GM12878 (cell line): ENCODE data around the gene RXYLT1. TPM values are rescaled to one million over a fixed set of nuclear protein-coding genes. Genes with fewer than 3 reads are reported as not detected.

Experiments used
- ATAC-seq: fragments of 200-7000 bp; cut with Tn5 transposase; 3 replicates; pipeline ENCODE4 v1.9.1; 2020; ENCODE audit warnings: mild to moderate bottlenecking, moderate library complexity
- BruUV-seq: library from RNA; stranded (reverse); fragments of 400-500 nt; replicated peaks from 2 replicates; lab custom pipeline; 2021; lab: Mats Ljungman, UMichigan
- CTCF ChIA-PET: fragments of 300-600 bp; sonication (Branson Sonifier 250); formaldehyde crosslinking; extraction: SDS; loops from one replicate; lab custom pipeline; 2021; ENCODE audit warnings: inconsistent platforms; lab: Yijun Ruan, JAX
- POLR2A ChIA-PET: fragments of 350-600 bp; formaldehyde crosslinking; extraction: SDS; loops from one replicate; lab custom pipeline; 2021; ENCODE audit warnings: inconsistent platforms; lab: Charles Lee
- RAD21 ChIA-PET: fragments of 300-600 bp; sonication (Branson Sonifier 250); formaldehyde crosslinking; loops from one replicate; lab custom pipeline; 2023; ENCODE audit warnings: antibody characterized with exemption; ENCODE audit not compliant: unreplicated experiment; lab: Charles Lee
- SMC1A ChIA-PET: fragments of 300-600 bp; sonication (Branson Sonifier 250); formaldehyde crosslinking; loops from one replicate; lab custom pipeline; 2023; ENCODE audit not compliant: unreplicated experiment, uncharacterized antibody; lab: Charles Lee
- DNase-seq: peaks from one replicate; pipeline ENCODE4 v3.0.0-alpha.2; 2011; ENCODE audit warnings: low read depth, low spot score
- FAIRE-seq: peaks from 3 replicates; lab custom pipeline; 2011; peaks lifted over from hg19 to GRCh38; lab: Jason Lieb, UNC
- H2AFZ ChIP-seq: 2 replicates; pipeline ENCODE4 v1.6.0; 2011; ENCODE audit warnings: low read depth, low read length, control low read depth; ENCODE audit not compliant: control insufficient read depth
- H3K27ac ChIP-seq: 2 replicates; pipeline ENCODE4 v1.5.1; 2011; ENCODE audit warnings: control low read depth; ENCODE audit not compliant: control insufficient read depth, insufficient read depth
- H3K27me3 ChIP-seq, 2 experiments: replicated peaks in 1 of 2; 2 replicates each; pipeline versions ENCODE4 v1.6.0 to v1.6.1; 2011; ENCODE audit warnings: low read length in 1 of 2; ENCODE audit not compliant: control insufficient read depth in 2 of 2, insufficient read depth in 2 of 2
- H3K36me3 ChIP-seq, 2 experiments: 2 replicates each; pipeline ENCODE4 v1.5.1; 2011; ENCODE audit warnings: low read length in 1 of 2; ENCODE audit not compliant: control insufficient read depth in 2 of 2, insufficient read depth in 2 of 2
- H3K4me1 ChIP-seq: 2 replicates; pipeline ENCODE4 v1.6.1; 2011; ENCODE audit warnings: mild to moderate bottlenecking, low read length, moderate library complexity, mixed read lengths; ENCODE audit not compliant: control insufficient read depth, insufficient read depth
- H3K4me2 ChIP-seq: 2 replicates; pipeline ENCODE4 v1.6.0; 2011; ENCODE audit warnings: control low read depth; ENCODE audit not compliant: control insufficient read depth, insufficient read depth
- H3K4me3 ChIP-seq: fragments of 200-600 bp; sonication (generic); 2 replicates; pipeline ENCODE4 v1.5.1; 2016
- H3K79me2 ChIP-seq: 2 replicates; pipeline ENCODE4 v1.6.0; 2011; ENCODE audit warnings: low read length; ENCODE audit not compliant: control insufficient read depth, insufficient read depth
- H3K9ac ChIP-seq: 2 replicates; pipeline ENCODE4 v1.8.0; 2011; ENCODE audit warnings: low read length, control low read depth, mixed read lengths; ENCODE audit not compliant: control insufficient read depth, insufficient read depth
- H3K9me3 ChIP-seq: replicated peaks from 3 replicates; pipeline ENCODE4 v1.5.1; 2011; ENCODE audit warnings: mild to moderate bottlenecking, low read length; ENCODE audit not compliant: control insufficient read depth, insufficient read depth
- H4K20me1 ChIP-seq: 2 replicates; pipeline ENCODE4 v1.6.0; 2011; ENCODE audit not compliant: control insufficient read depth, insufficient read depth
- ATF2 ChIP-seq: IDR thresholded peaks from 2 replicates; pipeline ENCODE4 v1.6.1; 2012; ENCODE audit warnings: low read length, inconsistent platforms
- CEBPZ ChIP-seq: fragments of 150-350 bp; IDR thresholded peaks from 2 replicates; pipeline ENCODE4 v1.6.1; 2016; ENCODE audit warnings: low read depth, low read length
- CHD1 ChIP-seq: IDR thresholded peaks from 2 replicates; pipeline ENCODE4 v1.6.1; 2012; ENCODE audit warnings: low read depth, low read length, improper control_type of control experiment
- CHD2 ChIP-seq: IDR thresholded peaks from 2 replicates; pipeline ENCODE4 v1.6.1; 2011; ENCODE audit warnings: low read depth, low read length, improper control_type of control experiment, borderline replicate concordance
- CREB1 ChIP-seq: IDR thresholded peaks from 2 replicates; pipeline ENCODE4 v1.6.1; 2012; ENCODE audit warnings: low read depth, mild to moderate bottlenecking, inconsistent platforms
- HDAC2 ChIP-seq: fragments of 200-600 bp; sonication (generic); IDR thresholded peaks from 2 replicates; pipeline ENCODE4 v1.6.1; 2017
- HDAC6 ChIP-seq: fragments of 200-600 bp; sonication (generic); IDR thresholded peaks from one replicate; pipeline ENCODE4 v1.8.0; 2017; ENCODE audit warnings: antibody characterized with exemption; ENCODE audit not compliant: unreplicated experiment
- MEF2A ChIP-seq: IDR thresholded peaks from 2 replicates; pipeline ENCODE4 v1.6.1; 2011; ENCODE audit warnings: low read depth, mild to moderate bottlenecking, low read length, moderate library complexity; ENCODE audit not compliant: insufficient read depth
- NFYB ChIP-seq: IDR thresholded peaks from 2 replicates; pipeline ENCODE4 v1.6.1; 2011; ENCODE audit warnings: low read depth, mild to moderate bottlenecking, low read length, improper control_type of control experiment, moderate library complexity; ENCODE audit not compliant: insufficient read depth
- POLR2A ChIP-seq: IDR thresholded peaks from 2 replicates; pipeline ENCODE4 v1.6.1; 2011; ENCODE audit warnings: low read depth, mild to moderate bottlenecking, low read length
- RELB ChIP-seq: fragments of 450-650 bp; IDR thresholded peaks from 2 replicates; pipeline ENCODE4 v1.6.1; 2017; ENCODE audit warnings: low read depth, mild to moderate bottlenecking, moderate library complexity
- SKIL ChIP-seq: fragments of 450-650 bp; IDR thresholded peaks from 2 replicates; pipeline ENCODE4 v1.6.1; 2017; ENCODE audit warnings: mild to moderate bottlenecking, low read depth, inconsistent platforms; ENCODE audit not compliant: poor library complexity, severe bottlenecking
- SMAD5 ChIP-seq: IDR thresholded peaks from 2 replicates; pipeline ENCODE4 v1.6.1; 2016; ENCODE audit warnings: antibody characterized with exemption, low read depth
- WGBS: methylation state at CpG from one replicate; pipeline ENCODE4 v1.1.6; 2016; ENCODE audit warnings: low lambda C conversion rate; ENCODE audit not compliant: insufficient replicate concordance, insufficient coverage; ENCODE audit errors: missing lambda C conversion rate; 5-methylcytosine and 5-hydroxymethylcytosine counted together
- in situ Hi-C: fragments of 300-500 bp; cut with MboI; formaldehyde crosslinking; loops from 9 replicates; pipeline ENCODE4 v1.14.3; 2018; ENCODE audit warnings: mixed read lengths
- intact Hi-C: fragments of 100-400 bp; cut with micrococcal nuclease; formaldehyde crosslinking; loops from one replicate; pipeline ENCODE4 v1.14.2; 2022; ENCODE audit not compliant: unreplicated experiment
- polyA plus RNA-seq, 11 experiments: library from polyadenylated mRNA; depleted of rRNA in 4 of 11; unstranded in 6 of 11; stranded (reverse) in 5 of 11; fragments of >200 nt; fragmentation: Nextera tagmentation in 4 of 11; fragmentation: Illumina TruSeq in 1 of 11; extraction: Ambion mirVana in 4 of 11; extraction: Trizol in 1 of 11; gene quantifications; 1 replicate in 1 of 11; 2 replicates in 10 of 11; pipeline versions ENCODE4 v1.2.1 to v1.2.3, GENCODE V29; 2011 to 2016; ENCODE audit warnings: inconsistent platforms in 2 of 11, missing spikeins in 2 of 11, low read depth in 1 of 11
- total RNA-seq, 4 experiments: library from RNA; depleted of rRNA in 3 of 4; stranded (reverse); fragments of >200 nt in 3 of 4; fragmentation: Illumina TruSeq in 1 of 4; extraction: Trizol in 1 of 4; gene quantifications; 2 replicates each; pipeline versions ENCODE4 v1.2.1 to v1.2.3, GENCODE V29; 2013 to 2021

Gene RXYLT1
- total and polyA plus RNA-seq, 10 of the 15 experiments (the other 5 are each of a cell fraction or from before 2014, with no cell fraction given) = 10.4 to 33.8 (median 21.5) TPM

GRCh38 chr12:63826006-63826585, 46.4 kb downstream of the RXYLT1 start:
- in situ Hi-C loops = loop anchor here (25.0 kb wide), 1 partner anchor 561 kb away; the partner anchor contains the start of gene C12orf56
- Histone ChIP-seq H3K79me2 (no peaks in the 10 kb centered on the region), H3K9me3 (no peaks in the 10 kb centered on the region), H3K36me3 (no peaks in the 10 kb centered on the region), H2AFZ (no peak overlapping the region), H4K20me1 (no peaks in the 10 kb centered on the region), H3K27ac (no peak overlapping the region), H3K4me3 (no peak overlapping the region), H3K9ac (no peak overlapping the region), H3K4me1 (no peaks in the 10 kb centered on the region), H3K4me2 (no peak overlapping the region), H3K27me3 (no peaks in the 10 kb centered on the region)
- POLR2A ChIA-PET = no interaction called here
- WGBS = 21% methylated on average over 4 of the region's 4 CpGs
- no TSS peak for BruUV-seq
- intact Hi-C loops = loop anchor here (1.0 to 5.0 kb wide), 2 partner anchors 430 to 566 kb away; partner anchors contain the start of gene C12orf56
- ATAC-seq (peak; percentile 81), FAIRE-seq (peak; percentile 87), DNase-seq (no peak)
- RAD21 ChIA-PET = no interaction called here
- SMC1A ChIA-PET = interaction anchor here (0.6 to 2.8 kb wide), 7 partner anchors 10 to 593 kb away, joined by 3 to 9 read pairs (median 5); no protein-coding TSS in a partner anchor
- CTCF ChIA-PET = interaction anchor here (0.8 to 2.2 kb wide), 10 partner anchors 8 to 431 kb away, joined by 3 to 15 read pairs (median 4); no protein-coding TSS in a partner anchor
- TF ChIP-seq CREB1 (no peak), CEBPZ (no peak), CHD2 (no peak), HDAC6 (no peak), POLR2A (no peak), SKIL (no peak), MEF2A (no peak), RELB (no peak), SMAD5 (no peak), ATF2 (no peak), HDAC2 (no peak), CHD1 (no peak), NFYB (no peak)
